Measurements from ENCODE around the gene GAL.

DNA sequence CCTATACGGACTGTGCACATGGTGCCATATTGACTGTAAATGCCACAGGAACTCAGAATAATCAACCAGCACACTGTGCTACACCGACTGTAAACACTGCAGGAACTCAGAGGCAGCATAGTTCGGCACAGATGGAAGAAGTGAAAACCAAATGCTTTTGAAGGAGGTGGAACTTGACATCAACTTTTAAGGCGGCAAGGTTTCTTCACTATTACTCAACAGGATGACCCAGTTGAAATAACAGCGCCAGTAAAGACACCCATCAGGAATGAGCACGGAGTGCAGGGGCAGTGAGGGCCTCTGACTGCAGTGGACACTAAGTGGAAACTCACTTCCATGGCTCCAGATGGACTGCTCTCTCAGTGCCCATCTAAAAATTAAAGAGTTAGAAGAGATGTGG lies 51.3 kb downstream of the GAL start:
- TF ChIP-seq POLR2A (IDR thresholded peaks at IDR 0.05) = no peak
- TF ChIP-seq, protein P1, sequence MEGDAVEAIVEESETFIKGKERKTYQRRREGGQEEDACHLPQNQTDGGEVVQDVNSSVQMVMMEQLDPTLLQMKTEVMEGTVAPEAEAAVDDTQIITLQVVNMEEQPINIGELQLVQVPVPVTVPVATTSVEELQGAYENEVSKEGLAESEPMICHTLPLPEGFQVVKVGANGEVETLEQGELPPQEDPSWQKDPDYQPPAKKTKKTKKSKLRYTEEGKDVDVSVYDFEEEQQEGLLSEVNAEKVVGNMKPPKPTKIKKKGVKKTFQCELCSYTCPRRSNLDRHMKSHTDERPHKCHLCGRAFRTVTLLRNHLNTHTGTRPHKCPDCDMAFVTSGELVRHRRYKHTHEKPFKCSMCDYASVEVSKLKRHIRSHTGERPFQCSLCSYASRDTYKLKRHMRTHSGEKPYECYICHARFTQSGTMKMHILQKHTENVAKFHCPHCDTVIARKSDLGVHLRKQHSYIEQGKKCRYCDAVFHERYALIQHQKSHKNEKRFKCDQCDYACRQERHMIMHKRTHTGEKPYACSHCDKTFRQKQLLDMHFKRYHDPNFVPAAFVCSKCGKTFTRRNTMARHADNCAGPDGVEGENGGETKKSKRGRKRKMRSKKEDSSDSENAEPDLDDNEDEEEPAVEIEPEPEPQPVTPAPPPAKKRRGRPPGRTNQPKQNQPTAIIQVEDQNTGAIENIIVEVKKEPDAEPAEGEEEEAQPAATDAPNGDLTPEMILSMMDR (IDR thresholded peaks at IDR 0.05 in 8 of 11, conservative IDR thresholded peaks at IDR 0.05 in 3 of 11) = no peak
